Iris pigment epithelial cell (primary cell): Measurements from ENCODE around the gene STXBP5L.
A peak's percentile ranks its signal among the peaks of the same experiment; 100 is the strongest.
"Not testable (repeated sequence)": the region's sequence is repeated elsewhere in the genome, so short reads cannot be mapped to it uniquely, and the experiment has no call there.

Experiments
- DNase-seq: peaks from one replicate; pipeline ENCODE4 v3.0.0-alpha.2; 2011; ENCODE audit warnings: low read depth

Gene STXBP5L

GRCh38 chr3:121431726-121432517, 523.9 kb downstream of the STXBP5L start:
- peak; percentile 74 for DNase-seq

- no peak for DNase-seq
Measured at GRCh38 chr3:121436074-121436473, 528.1 kb downstream of the STXBP5L start.

GRCh38 chr3:121436641-121437040, 528.6 kb downstream of the STXBP5L start:
- DNase-seq = peak; percentile 9

GRCh38 chr3:121443456-121443855, 535.5 kb downstream of the STXBP5L start:
- peak; percentile 59 for DNase-seq

GRCh38 chr3:121451752-121452151, 543.7 kb downstream of the STXBP5L start:
- DNase-seq = not testable (repeated sequence)

GRCh38 chr3:121462565-121462964, 554.6 kb downstream of the STXBP5L start:
- DNase-seq = no peak

GRCh38 chr3:121463745-121464144, 555.7 kb downstream of the STXBP5L start:
- peak; percentile 47 for DNase-seq

- no peak for DNase-seq
Measured at GRCh38 chr3:121467085-121467484, 559.1 kb downstream of the STXBP5L start.

GRCh38 chr3:121473001-121473400, 565.0 kb downstream of the STXBP5L start:
- DNase-seq = no peak
